ENCODE data around the gene CCDC24. TPM values are rescaled to one million over a fixed set of nuclear protein-coding genes. Genes with fewer than 3 reads are reported as not detected.

Gene CCDC24
- total and polyA plus RNA-seq, 2 donors (not counting 3 experiments of a cell fraction or from before 2014, with no cell fraction given): 2.2 to 3.1 TPM

- DNase-seq (ENCODE audit: low read depth, low spot score) (no peak), FAIRE-seq (no peak)
- ChIA-PET POLR2A (no interaction called here), CTCF (interaction anchor here (0.7 to 4.5 kb wide), 6 partner anchors 10 to 239 kb away, joined by 3 to 21 read pairs (median 5); no protein-coding TSS in a partner anchor)
- H2AFZ ChIP-seq (ENCODE audit: low read depth, low read length): no peak overlapping the region
- H3K79me2 ChIP-seq (ENCODE audit: control insufficient read depth, insufficient read depth, low read length): no peaks in the 10 kb centered on the region
- no peak overlapping the region for H3K9ac ChIP-seq (replicated peaks; ENCODE audit: extremely low read depth, insufficient read depth, low read length)
- H3K9me3 ChIP-seq (replicated peaks; ENCODE audit: control insufficient read depth, insufficient read depth, low read length): no peaks in the 10 kb centered on the region
- no peak overlapping the region for H3K4me2 ChIP-seq (ENCODE audit: insufficient read depth, low read length)
- no peak overlapping the region for H3K4me3 ChIP-seq (replicated peaks in 1 of 3; ENCODE audit: insufficient read depth in 1 of 3, low read depth in 1 of 3, low read length in 3 of 3)
- no TSS peak for BruUV-seq (replicated peaks)
- no peaks in the 10 kb centered on the region for H4K20me1 ChIP-seq (replicated peaks; ENCODE audit: control insufficient read depth, extremely low read depth, insufficient read depth, low read length)
- no peaks in the 10 kb centered on the region for H3K27me3 ChIP-seq (ENCODE audit: control insufficient read depth in 2 of 2, insufficient read depth in 2 of 2, low read length in 2 of 2)
- H3K4me1 ChIP-seq (ENCODE audit: control insufficient read depth, extremely low read depth, insufficient read depth, low read length): no peaks in the 10 kb centered on the region
- H3K36me3 ChIP-seq (ENCODE audit: control insufficient read depth in 2 of 2, extremely low read depth in 1 of 2, insufficient read depth in 2 of 2, low read length in 2 of 2): no peaks in the 10 kb centered on the region
- TF ChIP-seq CTCF (IDR thresholded peaks at IDR 0.05; ENCODE audit: extremely low read depth in 1 of 2, insufficient read depth in 1 of 2, low read depth in 1 of 2, low read length in 2 of 2): peak in 1 of 2 donors; percentile 26
- TF ChIP-seq POLR2AphosphoS5 (IDR thresholded peaks at IDR 0.05; ENCODE audit: insufficient read depth, low read depth, low read length): no peak
- H3K27ac ChIP-seq (ENCODE audit: insufficient read depth, low read depth, low read length): no peak overlapping the region
- intact Hi-C loops (cut with micrococcal nuclease): loop anchor here (10.0 kb wide), 1 partner anchor 212 kb away; the partner anchor contains the start of gene DMAP1
- dilution Hi-C loops (cut with MboI; ENCODE audit: extremely low pct_ligation_motif_present, low sequenced_read_pairs): no loop called here
- H3K9me1 ChIP-seq (replicated peaks; ENCODE audit: control insufficient read depth, extremely low read depth, insufficient read depth, low read length): no peaks in the 10 kb centered on the region
Observed at GRCh38 chr1:44002606-44003157, 11.3 kb downstream of the CCDC24 start.

GRCh38 chr1:44008259-44008658 lies 16.9 kb downstream of the CCDC24 start:
- Histone ChIP-seq H3K9me3 (replicated peaks; ENCODE audit: control insufficient read depth, insufficient read depth, low read length) (no peaks in the 10 kb centered on the region), H3K27me3 (ENCODE audit: control insufficient read depth in 2 of 2, insufficient read depth in 2 of 2, low read length in 2 of 2) (no peaks in the 10 kb centered on the region), H2AFZ (ENCODE audit: low read depth, low read length) (no peak overlapping the region), H3K4me2 (ENCODE audit: insufficient read depth, low read length) (no peak overlapping the region), H3K36me3 (ENCODE audit: control insufficient read depth in 2 of 2, extremely low read depth in 1 of 2, insufficient read depth in 2 of 2, low read length in 2 of 2) (no peaks in the 10 kb centered on the region), H3K4me1 (ENCODE audit: control insufficient read depth, extremely low read depth, insufficient read depth, low read length) (no peaks in the 10 kb centered on the region), H3K79me2 (ENCODE audit: control insufficient read depth, insufficient read depth, low read length) (no peaks in the 10 kb centered on the region), H3K27ac (ENCODE audit: insufficient read depth, low read depth, low read length) (no peak overlapping the region), H4K20me1 (replicated peaks; ENCODE audit: control insufficient read depth, extremely low read depth, insufficient read depth, low read length) (no peaks in the 10 kb centered on the region), H3K9me1 (replicated peaks; ENCODE audit: control insufficient read depth, extremely low read depth, insufficient read depth, low read length) (no peaks in the 10 kb centered on the region), H3K9ac (replicated peaks; ENCODE audit: extremely low read depth, insufficient read depth, low read length) (no peak overlapping the region), H3K4me3 (replicated peaks in 1 of 3; ENCODE audit: insufficient read depth in 1 of 3, low read depth in 1 of 3, low read length in 3 of 3) (no peak overlapping the region)
- POLR2A ChIA-PET: no interaction called here
- DNase-seq (ENCODE audit: low read depth, low spot score) (no peak), FAIRE-seq (no peak)
- CTCF ChIA-PET: interaction anchor here (1.5 kb wide), 1 partner anchor 28 kb away, joined by 5 read pairs; no protein-coding TSS in a partner anchor
- dilution Hi-C loops (cut with MboI; ENCODE audit: extremely low pct_ligation_motif_present, low sequenced_read_pairs): no loop called here
- BruUV-seq (replicated peaks): no TSS peak
- intact Hi-C loops (cut with micrococcal nuclease): loop anchor here (5.0 to 10.0 kb wide), 3 partner anchors 207 to 589 kb away; partner anchors contain the start of gene DMAP1
- TF ChIP-seq CTCF (IDR thresholded peaks at IDR 0.05; ENCODE audit: extremely low read depth in 1 of 2, insufficient read depth in 1 of 2, low read depth in 1 of 2, low read length in 2 of 2) (no peak), MAX (IDR thresholded peaks at IDR 0.05; ENCODE audit: insufficient read depth, insufficient read length) (no peak), POLR2AphosphoS5 (IDR thresholded peaks at IDR 0.05; ENCODE audit: insufficient read depth, low read depth, low read length) (no peak), GATA2 (IDR thresholded peaks at IDR 0.05; ENCODE audit: insufficient read depth, insufficient read length, low read depth, low read length) (no peak), EZH2 (IDR thresholded peaks at IDR 0.05; ENCODE audit: borderline replicate concordance, low read depth, low read length, severe bottlenecking) (no peak), JUN (IDR thresholded peaks at IDR 0.05; ENCODE audit: borderline replicate concordance, insufficient read depth, insufficient read length, low read depth) (no peak), FOS (IDR thresholded peaks at IDR 0.05; ENCODE audit: borderline replicate concordance, insufficient read depth, low read length) (no peak), MYC (IDR thresholded peaks at IDR 0.05; ENCODE audit: low read depth, low read length) (no peak), POLR2A (IDR thresholded peaks at IDR 0.05; ENCODE audit: low read depth, low read length) (no peak)

Data from endothelial cell of umbilical vein (primary cell).